NCI-H1105 treated with DMSO at 0.1 percent for 48 hours (cell line): ENCODE results near the gene SCAMP5.

Experiments
- DNase-seq: peaks from one replicate; lab custom pipeline; 2025; lab: John Stamatoyannopoulos, UW

SCAMP5 gene

DNA sequence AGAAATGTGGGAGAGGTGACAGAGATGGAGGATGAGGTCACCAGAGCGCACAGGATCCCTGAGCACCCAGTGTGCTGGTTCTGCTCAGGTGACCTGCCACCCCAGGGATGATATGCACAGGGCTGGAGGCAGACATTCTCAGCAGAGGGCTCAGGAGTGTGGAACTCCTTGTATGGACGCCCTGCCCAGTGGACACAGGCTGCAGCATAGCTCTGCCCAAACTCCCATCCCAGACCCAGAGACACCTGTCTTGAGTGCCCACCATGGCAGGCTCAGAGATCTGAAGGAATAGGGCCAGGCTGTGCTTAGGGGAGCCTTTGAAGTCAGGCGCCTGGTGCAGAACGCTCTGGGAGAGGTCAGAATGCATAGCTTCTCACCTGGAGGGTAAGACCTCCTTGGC is 75.3 kb downstream of the SCAMP5 start:
- DNase-seq = no peak
